GM12878 (cell line): ENCODE measurements around the gene SRCIN1. TPM values are rescaled to one million over a fixed set of nuclear protein-coding genes. Genes with fewer than 3 reads are reported as not detected.

Source experiments
- ATAC-seq: fragments of 200-7000 bp; cut with Tn5 transposase; 3 replicates; pipeline ENCODE4 v1.9.1; 2020; ENCODE audit warnings: mild to moderate bottlenecking, moderate library complexity
- BruUV-seq: library from RNA; stranded (reverse); fragments of 400-500 nt; replicated peaks from 2 replicates; lab custom pipeline; 2021; lab: Mats Ljungman, UMichigan
- CTCF ChIA-PET: fragments of 300-600 bp; sonication (Branson Sonifier 250); formaldehyde crosslinking; extraction: SDS; loops from one replicate; lab custom pipeline; 2021; ENCODE audit warnings: inconsistent platforms; lab: Yijun Ruan, JAX
- POLR2A ChIA-PET: fragments of 350-600 bp; formaldehyde crosslinking; extraction: SDS; loops from one replicate; lab custom pipeline; 2021; ENCODE audit warnings: inconsistent platforms; lab: Charles Lee
- RAD21 ChIA-PET: fragments of 300-600 bp; sonication (Branson Sonifier 250); formaldehyde crosslinking; loops from one replicate; lab custom pipeline; 2023; ENCODE audit warnings: antibody characterized with exemption; ENCODE audit not compliant: unreplicated experiment; lab: Charles Lee
- SMC1A ChIA-PET: fragments of 300-600 bp; sonication (Branson Sonifier 250); formaldehyde crosslinking; loops from one replicate; lab custom pipeline; 2023; ENCODE audit not compliant: unreplicated experiment, uncharacterized antibody; lab: Charles Lee
- DNase-seq: peaks from one replicate; pipeline ENCODE4 v3.0.0-alpha.2; 2011; ENCODE audit warnings: low read depth, low spot score
- FAIRE-seq: peaks from 3 replicates; lab custom pipeline; 2011; peaks lifted over from hg19 to GRCh38; lab: Jason Lieb, UNC
- H2AFZ ChIP-seq: 2 replicates; pipeline ENCODE4 v1.6.0; 2011; ENCODE audit warnings: low read depth, low read length, control low read depth; ENCODE audit not compliant: control insufficient read depth
- H3K27ac ChIP-seq: 2 replicates; pipeline ENCODE4 v1.5.1; 2011; ENCODE audit warnings: control low read depth; ENCODE audit not compliant: control insufficient read depth, insufficient read depth
- H3K27me3 ChIP-seq, 2 experiments: replicated peaks in 1 of 2; 2 replicates each; pipeline versions ENCODE4 v1.6.0 to v1.6.1; 2011; ENCODE audit warnings: low read length in 1 of 2; ENCODE audit not compliant: control insufficient read depth in 2 of 2, insufficient read depth in 2 of 2
- H3K36me3 ChIP-seq, 2 experiments: 2 replicates each; pipeline ENCODE4 v1.5.1; 2011; ENCODE audit warnings: low read length in 1 of 2; ENCODE audit not compliant: control insufficient read depth in 2 of 2, insufficient read depth in 2 of 2
- H3K4me1 ChIP-seq: 2 replicates; pipeline ENCODE4 v1.6.1; 2011; ENCODE audit warnings: mild to moderate bottlenecking, low read length, moderate library complexity, mixed read lengths; ENCODE audit not compliant: control insufficient read depth, insufficient read depth
- H3K4me2 ChIP-seq: 2 replicates; pipeline ENCODE4 v1.6.0; 2011; ENCODE audit warnings: control low read depth; ENCODE audit not compliant: control insufficient read depth, insufficient read depth
- H3K4me3 ChIP-seq: fragments of 200-600 bp; sonication (generic); 2 replicates; pipeline ENCODE4 v1.5.1; 2016
- H3K79me2 ChIP-seq: 2 replicates; pipeline ENCODE4 v1.6.0; 2011; ENCODE audit warnings: low read length; ENCODE audit not compliant: control insufficient read depth, insufficient read depth
- H3K9ac ChIP-seq: 2 replicates; pipeline ENCODE4 v1.8.0; 2011; ENCODE audit warnings: low read length, control low read depth, mixed read lengths; ENCODE audit not compliant: control insufficient read depth, insufficient read depth
- H3K9me3 ChIP-seq: replicated peaks from 3 replicates; pipeline ENCODE4 v1.5.1; 2011; ENCODE audit warnings: mild to moderate bottlenecking, low read length; ENCODE audit not compliant: control insufficient read depth, insufficient read depth
- H4K20me1 ChIP-seq: 2 replicates; pipeline ENCODE4 v1.6.0; 2011; ENCODE audit not compliant: control insufficient read depth, insufficient read depth
- CHD4 ChIP-seq: fragments of 200-600 bp; sonication (generic); IDR thresholded peaks from 2 replicates; pipeline ENCODE4 v1.6.1; 2016; ENCODE audit warnings: mild to moderate bottlenecking
- CREM ChIP-seq: IDR thresholded peaks from 2 replicates; pipeline ENCODE4 v1.6.1; 2014; ENCODE audit warnings: antibody characterized with exemption, low read depth
- HDAC6 ChIP-seq: fragments of 200-600 bp; sonication (generic); IDR thresholded peaks from one replicate; pipeline ENCODE4 v1.8.0; 2017; ENCODE audit warnings: antibody characterized with exemption; ENCODE audit not compliant: unreplicated experiment
- LARP7 ChIP-seq: fragments of 450-650 bp; IDR thresholded peaks from 2 replicates; pipeline ENCODE4 v1.6.1; 2017; ENCODE audit warnings: mild to moderate bottlenecking
- POLR2AphosphoS2 ChIP-seq: IDR thresholded peaks from 2 replicates; pipeline ENCODE4 v1.6.1; 2011; ENCODE audit warnings: low read depth, mild to moderate bottlenecking, low read length, improper control_type of control experiment, moderate library complexity
- TCF3 ChIP-seq: IDR thresholded peaks from 2 replicates; pipeline ENCODE4 v1.6.1; 2012; ENCODE audit warnings: low read depth, mild to moderate bottlenecking, low read length, borderline replicate concordance; ENCODE audit not compliant: insufficient read depth
- WGBS: methylation state at CpG from one replicate; pipeline ENCODE4 v1.1.6; 2016; ENCODE audit warnings: low lambda C conversion rate; ENCODE audit not compliant: insufficient replicate concordance, insufficient coverage; ENCODE audit errors: missing lambda C conversion rate; 5-methylcytosine and 5-hydroxymethylcytosine counted together
- in situ Hi-C: fragments of 300-500 bp; cut with MboI; formaldehyde crosslinking; loops from 9 replicates; pipeline ENCODE4 v1.14.3; 2018; ENCODE audit warnings: mixed read lengths
- intact Hi-C: fragments of 100-400 bp; cut with micrococcal nuclease; formaldehyde crosslinking; loops from one replicate; pipeline ENCODE4 v1.14.2; 2022; ENCODE audit not compliant: unreplicated experiment
- polyA plus RNA-seq, 11 experiments: library from polyadenylated mRNA; depleted of rRNA in 4 of 11; unstranded in 6 of 11; stranded (reverse) in 5 of 11; fragments of >200 nt; fragmentation: Nextera tagmentation in 4 of 11; fragmentation: Illumina TruSeq in 1 of 11; extraction: Ambion mirVana in 4 of 11; extraction: Trizol in 1 of 11; gene quantifications; 1 replicate in 1 of 11; 2 replicates in 10 of 11; pipeline versions ENCODE4 v1.2.1 to v1.2.3, GENCODE V29; 2011 to 2016; ENCODE audit warnings: inconsistent platforms in 2 of 11, missing spikeins in 2 of 11, low read depth in 1 of 11
- total RNA-seq, 4 experiments: library from RNA; depleted of rRNA in 3 of 4; stranded (reverse); fragments of >200 nt in 3 of 4; fragmentation: Illumina TruSeq in 1 of 4; extraction: Trizol in 1 of 4; gene quantifications; 2 replicates each; pipeline versions ENCODE4 v1.2.1 to v1.2.3, GENCODE V29; 2013 to 2021
- TF ChIP-seq, protein P1 (sequence below): fragments of 450-650 bp; IDR thresholded peaks from 2 replicates; pipeline ENCODE4 v1.6.1; 2017; ENCODE audit warnings: mild to moderate bottlenecking, moderate library complexity
- TF ChIP-seq, protein P2 (sequence below): IDR thresholded peaks from 2 replicates; pipeline ENCODE4 v1.6.1; 2012; ENCODE audit warnings: mild to moderate bottlenecking, low read depth, low read length
- TF ChIP-seq, protein P3 (sequence below): fragments of 450-650 bp; IDR thresholded peaks from 2 replicates; pipeline ENCODE4 v1.6.1; 2014; ENCODE audit warnings: mild to moderate bottlenecking
- TF ChIP-seq, protein P4 (sequence below): fragments of 450-650 bp; conservative IDR thresholded peaks from 2 replicates; pipeline ENCODE4 v1.6.1; 2017; ENCODE audit warnings: mild to moderate bottlenecking, moderate library complexity
- TF ChIP-seq, protein P5 (sequence below): fragments of 450-650 bp; IDR thresholded peaks from 2 replicates; pipeline ENCODE4 v1.6.1; 2016; ENCODE audit warnings: mild to moderate bottlenecking

SRCIN1 gene
- total and polyA plus RNA-seq, 10 of the 15 experiments (the other 5 are each of a cell fraction or from before 2014, with no cell fraction given) = under 0.01 to 0.74 (median 0.20) TPM; not detected in 3

DNA sequence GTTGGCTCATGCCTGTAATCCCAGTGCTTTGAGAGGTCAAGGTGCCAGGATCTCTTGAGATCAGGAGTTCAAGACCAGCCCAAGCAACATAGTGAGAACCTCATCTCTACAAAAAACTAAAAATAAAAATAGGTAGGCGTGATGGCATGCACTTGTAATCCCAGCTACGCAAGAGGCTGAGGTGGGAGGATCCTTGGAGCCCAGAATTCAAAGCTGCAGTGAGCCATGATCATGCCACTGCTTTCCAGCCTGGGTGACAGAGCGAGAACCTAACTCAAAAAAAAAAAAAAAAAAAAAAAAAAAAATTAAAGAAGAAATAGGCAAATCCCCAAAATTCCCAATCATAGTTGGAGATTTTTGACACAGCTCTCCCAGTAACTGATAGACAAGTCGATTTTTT lies 32.2 kb upstream of the SRCIN1 start:
- Histone ChIP-seq H3K4me3 (no peak overlapping the region), H3K4me2 (no peak overlapping the region), H3K27me3 (no peaks in the 10 kb centered on the region), H3K4me1 (no peaks in the 10 kb centered on the region), H4K20me1 (no peaks in the 10 kb centered on the region), H3K36me3 (no peaks in the 10 kb centered on the region), H3K9ac (no peak overlapping the region), H3K27ac (no peak overlapping the region), H3K79me2 (no peaks in the 10 kb centered on the region)
- intact Hi-C loops = no loop called here
- ATAC-seq (no peak), DNase-seq (no peak), FAIRE-seq (no peak)
- ChIA-PET POLR2A (no interaction called here), SMC1A (no interaction called here), RAD21 (no interaction called here), CTCF (interaction anchor here (1.3 to 2.1 kb wide), 2 partner anchors 13 to 25 kb away, joined by 4 to 8 read pairs; no protein-coding TSS in a partner anchor)
- WGBS = 21% methylated on average over 4 of the region's 4 CpGs
- BruUV-seq = no TSS peak
- in situ Hi-C loops = no loop called here
- TF ChIP-seq TCF3 (no peak), CREM (no peak), CHD4 (no peak), HDAC6 (no peak), LARP7 (no peak), POLR2AphosphoS2 (no peak)
- TF ChIP-seq, protein P1, sequence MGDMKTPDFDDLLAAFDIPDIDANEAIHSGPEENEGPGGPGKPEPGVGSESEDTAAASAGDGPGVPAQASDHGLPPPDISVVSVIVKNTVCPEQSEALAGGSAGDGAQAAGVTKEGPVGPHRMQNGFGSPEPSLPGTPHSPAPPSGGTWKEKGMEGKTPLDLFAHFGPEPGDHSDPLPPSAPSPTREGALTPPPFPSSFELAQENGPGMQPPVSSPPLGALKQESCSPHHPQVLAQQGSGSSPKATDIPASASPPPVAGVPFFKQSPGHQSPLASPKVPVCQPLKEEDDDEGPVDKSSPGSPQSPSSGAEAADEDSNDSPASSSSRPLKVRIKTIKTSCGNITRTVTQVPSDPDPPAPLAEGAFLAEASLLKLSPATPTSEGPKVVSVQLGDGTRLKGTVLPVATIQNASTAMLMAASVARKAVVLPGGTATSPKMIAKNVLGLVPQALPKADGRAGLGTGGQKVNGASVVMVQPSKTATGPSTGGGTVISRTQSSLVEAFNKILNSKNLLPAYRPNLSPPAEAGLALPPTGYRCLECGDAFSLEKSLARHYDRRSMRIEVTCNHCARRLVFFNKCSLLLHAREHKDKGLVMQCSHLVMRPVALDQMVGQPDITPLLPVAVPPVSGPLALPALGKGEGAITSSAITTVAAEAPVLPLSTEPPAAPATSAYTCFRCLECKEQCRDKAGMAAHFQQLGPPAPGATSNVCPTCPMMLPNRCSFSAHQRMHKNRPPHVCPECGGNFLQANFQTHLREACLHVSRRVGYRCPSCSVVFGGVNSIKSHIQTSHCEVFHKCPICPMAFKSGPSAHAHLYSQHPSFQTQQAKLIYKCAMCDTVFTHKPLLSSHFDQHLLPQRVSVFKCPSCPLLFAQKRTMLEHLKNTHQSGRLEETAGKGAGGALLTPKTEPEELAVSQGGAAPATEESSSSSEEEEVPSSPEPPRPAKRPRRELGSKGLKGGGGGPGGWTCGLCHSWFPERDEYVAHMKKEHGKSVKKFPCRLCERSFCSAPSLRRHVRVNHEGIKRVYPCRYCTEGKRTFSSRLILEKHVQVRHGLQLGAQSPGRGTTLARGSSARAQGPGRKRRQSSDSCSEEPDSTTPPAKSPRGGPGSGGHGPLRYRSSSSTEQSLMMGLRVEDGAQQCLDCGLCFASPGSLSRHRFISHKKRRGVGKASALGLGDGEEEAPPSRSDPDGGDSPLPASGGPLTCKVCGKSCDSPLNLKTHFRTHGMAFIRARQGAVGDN = no peak
- TF ChIP-seq, protein P2, sequence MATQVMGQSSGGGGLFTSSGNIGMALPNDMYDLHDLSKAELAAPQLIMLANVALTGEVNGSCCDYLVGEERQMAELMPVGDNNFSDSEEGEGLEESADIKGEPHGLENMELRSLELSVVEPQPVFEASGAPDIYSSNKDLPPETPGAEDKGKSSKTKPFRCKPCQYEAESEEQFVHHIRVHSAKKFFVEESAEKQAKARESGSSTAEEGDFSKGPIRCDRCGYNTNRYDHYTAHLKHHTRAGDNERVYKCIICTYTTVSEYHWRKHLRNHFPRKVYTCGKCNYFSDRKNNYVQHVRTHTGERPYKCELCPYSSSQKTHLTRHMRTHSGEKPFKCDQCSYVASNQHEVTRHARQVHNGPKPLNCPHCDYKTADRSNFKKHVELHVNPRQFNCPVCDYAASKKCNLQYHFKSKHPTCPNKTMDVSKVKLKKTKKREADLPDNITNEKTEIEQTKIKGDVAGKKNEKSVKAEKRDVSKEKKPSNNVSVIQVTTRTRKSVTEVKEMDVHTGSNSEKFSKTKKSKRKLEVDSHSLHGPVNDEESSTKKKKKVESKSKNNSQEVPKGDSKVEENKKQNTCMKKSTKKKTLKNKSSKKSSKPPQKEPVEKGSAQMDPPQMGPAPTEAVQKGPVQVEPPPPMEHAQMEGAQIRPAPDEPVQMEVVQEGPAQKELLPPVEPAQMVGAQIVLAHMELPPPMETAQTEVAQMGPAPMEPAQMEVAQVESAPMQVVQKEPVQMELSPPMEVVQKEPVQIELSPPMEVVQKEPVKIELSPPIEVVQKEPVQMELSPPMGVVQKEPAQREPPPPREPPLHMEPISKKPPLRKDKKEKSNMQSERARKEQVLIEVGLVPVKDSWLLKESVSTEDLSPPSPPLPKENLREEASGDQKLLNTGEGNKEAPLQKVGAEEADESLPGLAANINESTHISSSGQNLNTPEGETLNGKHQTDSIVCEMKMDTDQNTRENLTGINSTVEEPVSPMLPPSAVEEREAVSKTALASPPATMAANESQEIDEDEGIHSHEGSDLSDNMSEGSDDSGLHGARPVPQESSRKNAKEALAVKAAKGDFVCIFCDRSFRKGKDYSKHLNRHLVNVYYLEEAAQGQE = no peak
- TF ChIP-seq, protein P3, sequence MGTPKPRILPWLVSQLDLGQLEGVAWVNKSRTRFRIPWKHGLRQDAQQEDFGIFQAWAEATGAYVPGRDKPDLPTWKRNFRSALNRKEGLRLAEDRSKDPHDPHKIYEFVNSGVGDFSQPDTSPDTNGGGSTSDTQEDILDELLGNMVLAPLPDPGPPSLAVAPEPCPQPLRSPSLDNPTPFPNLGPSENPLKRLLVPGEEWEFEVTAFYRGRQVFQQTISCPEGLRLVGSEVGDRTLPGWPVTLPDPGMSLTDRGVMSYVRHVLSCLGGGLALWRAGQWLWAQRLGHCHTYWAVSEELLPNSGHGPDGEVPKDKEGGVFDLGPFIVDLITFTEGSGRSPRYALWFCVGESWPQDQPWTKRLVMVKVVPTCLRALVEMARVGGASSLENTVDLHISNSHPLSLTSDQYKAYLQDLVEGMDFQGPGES = no peak
- TF ChIP-seq, protein P4, sequence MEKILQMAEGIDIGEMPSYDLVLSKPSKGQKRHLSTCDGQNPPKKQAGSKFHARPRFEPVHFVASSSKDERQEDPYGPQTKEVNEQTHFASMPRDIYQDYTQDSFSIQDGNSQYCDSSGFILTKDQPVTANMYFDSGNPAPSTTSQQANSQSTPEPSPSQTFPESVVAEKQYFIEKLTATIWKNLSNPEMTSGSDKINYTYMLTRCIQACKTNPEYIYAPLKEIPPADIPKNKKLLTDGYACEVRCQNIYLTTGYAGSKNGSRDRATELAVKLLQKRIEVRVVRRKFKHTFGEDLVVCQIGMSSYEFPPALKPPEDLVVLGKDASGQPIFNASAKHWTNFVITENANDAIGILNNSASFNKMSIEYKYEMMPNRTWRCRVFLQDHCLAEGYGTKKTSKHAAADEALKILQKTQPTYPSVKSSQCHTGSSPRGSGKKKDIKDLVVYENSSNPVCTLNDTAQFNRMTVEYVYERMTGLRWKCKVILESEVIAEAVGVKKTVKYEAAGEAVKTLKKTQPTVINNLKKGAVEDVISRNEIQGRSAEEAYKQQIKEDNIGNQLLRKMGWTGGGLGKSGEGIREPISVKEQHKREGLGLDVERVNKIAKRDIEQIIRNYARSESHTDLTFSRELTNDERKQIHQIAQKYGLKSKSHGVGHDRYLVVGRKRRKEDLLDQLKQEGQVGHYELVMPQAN = no peak
- TF ChIP-seq, protein P5, sequence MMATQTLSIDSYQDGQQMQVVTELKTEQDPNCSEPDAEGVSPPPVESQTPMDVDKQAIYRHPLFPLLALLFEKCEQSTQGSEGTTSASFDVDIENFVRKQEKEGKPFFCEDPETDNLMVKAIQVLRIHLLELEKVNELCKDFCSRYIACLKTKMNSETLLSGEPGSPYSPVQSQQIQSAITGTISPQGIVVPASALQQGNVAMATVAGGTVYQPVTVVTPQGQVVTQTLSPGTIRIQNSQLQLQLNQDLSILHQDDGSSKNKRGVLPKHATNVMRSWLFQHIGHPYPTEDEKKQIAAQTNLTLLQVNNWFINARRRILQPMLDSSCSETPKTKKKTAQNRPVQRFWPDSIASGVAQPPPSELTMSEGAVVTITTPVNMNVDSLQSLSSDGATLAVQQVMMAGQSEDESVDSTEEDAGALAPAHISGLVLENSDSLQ = no peak
- TF ChIP-seq, all 136 proteins: peak for 0
- Histone ChIP-seq H2AFZ (no peak overlapping the region), H3K9me3 (no peaks in the 10 kb centered on the region)
